Neutrophil (primary cell): Measurements from ENCODE around the gene UNG.

Experiments
- H3K27ac ChIP-seq: fragments of 200-600 bp; sonication (generic); 2 replicates; pipeline ENCODE4 v1.5.1; 2016; ENCODE audit warnings: mild to moderate bottlenecking, moderate library complexity
- H3K27me3 ChIP-seq: fragments of 200-600 bp; sonication (generic); 2 replicates; pipeline ENCODE4 v1.6.0; 2016; ENCODE audit warnings: mild to moderate bottlenecking
- H3K36me3 ChIP-seq: fragments of 200-600 bp; sonication (generic); 2 replicates; pipeline ENCODE4 v1.5.1; 2017
- H3K4me1 ChIP-seq, 2 experiments: fragments of 200-600 bp in 1 of 2; sonication (generic) in 1 of 2; 1 replicate in 1 of 2; 2 replicates in 1 of 2; pipeline versions ENCODE4 v1.5.1 to v1.6.1; 2013 to 2016; ENCODE audit warnings: low read depth in 1 of 2, low read length in 1 of 2, mild to moderate bottlenecking in 1 of 2, moderate library complexity in 1 of 2; ENCODE audit not compliant: control insufficient read depth in 1 of 2, insufficient read depth in 1 of 2
- H3K4me3 ChIP-seq, 2 experiments: fragments of 200-600 bp in 1 of 2; sonication (generic) in 1 of 2; 1 replicate in 1 of 2; 2 replicates in 1 of 2; pipeline ENCODE4 v1.5.1; 2013 to 2016; ENCODE audit warnings: low read depth in 1 of 2, low read length in 1 of 2, mild to moderate bottlenecking in 1 of 2, moderate library complexity in 1 of 2
- H3K9me3 ChIP-seq: fragments of 200-600 bp; sonication (generic); 2 replicates; pipeline ENCODE4 v1.5.1; 2016
- CTCF ChIP-seq: fragments of 200-600 bp; sonication (generic); IDR thresholded peaks from 2 replicates; pipeline ENCODE4 v1.5.1; 2016; ENCODE audit warnings: antibody characterized with exemption

Gene UNG

GRCh38 chr12:109154451-109155438 lies 57.3 kb downstream of the UNG start:
- Histone ChIP-seq H3K27me3 (no peaks in the 10 kb centered on the region), H3K36me3 (no peaks in the 10 kb centered on the region), H3K4me1 (peaks cover 31 to 33% of the 10 kb centered on the region in 2 experiments), H3K27ac (peak overlapping the region; percentile 76), H3K4me3 (peak overlapping the region; percentile 62 to 79), H3K9me3 (no peaks in the 10 kb centered on the region)
- peak; percentile 14 for TF ChIP-seq CTCF

- no peak for TF ChIP-seq CTCF
- H3K4me1 ChIP-seq: peaks cover 31 to 33% of the 10 kb centered on the region in 2 experiments
Measured at GRCh38 chr12:109156036-109156435, 58.6 kb downstream of the UNG start.

GRCh38 chr12:109156586-109156985 lies 59.2 kb downstream of the UNG start:
- TF ChIP-seq CTCF: no peak
- H3K4me1 ChIP-seq: peaks cover 31 to 33% of the 10 kb centered on the region in 2 experiments
- no peak overlapping the region for H3K4me3 ChIP-seq
- no peaks in the 10 kb centered on the region for H3K27me3 ChIP-seq
- H3K36me3 ChIP-seq: no peaks in the 10 kb centered on the region
- no peak overlapping the region for H3K27ac ChIP-seq
- no peaks in the 10 kb centered on the region for H3K9me3 ChIP-seq

More at GRCh38 chr12:109156036-109156435, 58.6 kb downstream of the UNG start:
- Histone ChIP-seq H3K4me3 (no peak overlapping the region), H3K36me3 (no peaks in the 10 kb centered on the region), H3K9me3 (no peaks in the 10 kb centered on the region), H3K27ac (no peak overlapping the region), H3K27me3 (no peaks in the 10 kb centered on the region)

GRCh38 chr12:109157986-109158385 lies 60.6 kb downstream of the UNG start:
- no peak overlapping the region for H3K27ac ChIP-seq
- no peaks in the 10 kb centered on the region for H3K9me3 ChIP-seq
- TF ChIP-seq CTCF: no peak
- H3K4me1 ChIP-seq: peaks cover 32 to 34% of the 10 kb centered on the region in 2 experiments
- H3K36me3 ChIP-seq: no peaks in the 10 kb centered on the region
- H3K4me3 ChIP-seq: no peak overlapping the region
- H3K27me3 ChIP-seq: no peaks in the 10 kb centered on the region

GRCh38 chr12:109160433-109160832 lies 63.0 kb downstream of the UNG start:
- Histone ChIP-seq H3K36me3 (no peaks in the 10 kb centered on the region), H3K9me3 (no peaks in the 10 kb centered on the region), H3K4me1 (peaks cover 24% of the 10 kb centered on the region in 2 experiments), H3K4me3 (no peak overlapping the region), H3K27ac (no peak overlapping the region), H3K27me3 (no peaks in the 10 kb centered on the region)
- TF ChIP-seq CTCF: no peak
